IPS-18a (cell line): Measurements from ENCODE around the gene IAH1.

ENCODE experiments used
- H3K27ac ChIP-seq: one replicate; pipeline ENCODE4 v1.5.1; 2013; ENCODE audit warnings: low read length
- H3K27me3 ChIP-seq: one replicate; pipeline ENCODE4 v1.6.1; 2013; ENCODE audit warnings: mild to moderate bottlenecking, low read length; ENCODE audit not compliant: control insufficient read depth, insufficient read depth
- H3K36me3 ChIP-seq: one replicate; pipeline ENCODE4 v1.6.1; 2013; ENCODE audit warnings: low read depth, low read length; ENCODE audit not compliant: control insufficient read depth
- H3K4me1 ChIP-seq: one replicate; pipeline ENCODE4 v1.6.1; 2013; ENCODE audit warnings: low read depth, low read length; ENCODE audit not compliant: control insufficient read depth
- H3K4me3 ChIP-seq: one replicate; pipeline ENCODE4 v1.5.1; 2013; ENCODE audit warnings: low read length
- H3K9ac ChIP-seq: one replicate; pipeline ENCODE4 v1.6.1; 2013; ENCODE audit warnings: mild to moderate bottlenecking, low read length, moderate library complexity
- H3K9me3 ChIP-seq: one replicate; pipeline ENCODE4 v1.6.1; 2013; ENCODE audit warnings: low read depth, low read length; ENCODE audit not compliant: control insufficient read depth

Gene IAH1

DNA sequence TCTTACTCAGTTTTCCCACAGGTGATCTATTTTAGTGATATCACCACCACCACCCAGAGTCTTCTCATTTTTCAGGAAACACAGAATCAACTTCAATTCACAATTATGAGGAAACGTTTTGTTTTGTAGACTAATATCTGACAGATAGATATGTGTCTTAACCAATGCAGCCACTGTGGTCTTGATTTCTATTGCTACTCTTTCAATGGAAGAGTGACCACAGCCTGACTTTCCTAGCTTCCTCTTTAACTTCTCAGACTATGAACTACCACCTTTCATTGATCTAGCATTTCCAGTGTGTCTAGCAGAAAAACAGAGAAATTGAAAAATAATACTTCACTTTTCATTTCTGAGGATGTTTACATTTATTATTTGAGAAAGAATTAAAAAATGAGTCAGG lies 60.8 kb downstream of the IAH1 start:
- H3K27ac ChIP-seq, result no peak overlapping the region
- H3K4me3 ChIP-seq, result no peak overlapping the region
- H3K36me3 ChIP-seq, result peaks cover 8% of the 10 kb centered on the region
- H3K27me3 ChIP-seq, result no peaks in the 10 kb centered on the region
- H3K4me1 ChIP-seq, result no peaks in the 10 kb centered on the region
- no peaks in the 10 kb centered on the region for H3K9me3 ChIP-seq
- no peak overlapping the region for H3K9ac ChIP-seq

DNA sequence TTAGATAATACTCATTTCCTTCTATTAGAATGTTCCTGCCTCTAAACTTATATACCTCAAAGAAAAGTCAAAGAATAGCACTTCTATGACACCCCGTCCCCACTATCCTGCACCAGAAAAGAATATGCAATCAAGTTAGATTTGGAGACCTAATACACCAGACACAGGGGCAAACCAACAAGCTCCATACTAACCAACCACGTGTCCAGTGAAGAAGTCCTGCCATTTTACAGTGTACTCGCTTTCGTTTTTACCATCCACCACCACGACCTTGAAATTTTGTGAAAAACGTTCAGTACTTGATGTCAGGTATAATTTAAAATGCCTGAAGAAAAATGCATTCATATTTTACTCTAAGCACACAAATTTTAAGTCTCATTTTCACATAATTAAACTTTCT lies 62.2 kb downstream of the IAH1 start:
- no peak overlapping the region for H3K4me3 ChIP-seq
- H3K27ac ChIP-seq, result no peak overlapping the region
- H3K36me3 ChIP-seq, result peaks cover 8% of the 10 kb centered on the region
- H3K9me3 ChIP-seq, result no peaks in the 10 kb centered on the region
- no peaks in the 10 kb centered on the region for H3K27me3 ChIP-seq
- no peaks in the 10 kb centered on the region for H3K4me1 ChIP-seq
- H3K9ac ChIP-seq, result no peak overlapping the region

DNA sequence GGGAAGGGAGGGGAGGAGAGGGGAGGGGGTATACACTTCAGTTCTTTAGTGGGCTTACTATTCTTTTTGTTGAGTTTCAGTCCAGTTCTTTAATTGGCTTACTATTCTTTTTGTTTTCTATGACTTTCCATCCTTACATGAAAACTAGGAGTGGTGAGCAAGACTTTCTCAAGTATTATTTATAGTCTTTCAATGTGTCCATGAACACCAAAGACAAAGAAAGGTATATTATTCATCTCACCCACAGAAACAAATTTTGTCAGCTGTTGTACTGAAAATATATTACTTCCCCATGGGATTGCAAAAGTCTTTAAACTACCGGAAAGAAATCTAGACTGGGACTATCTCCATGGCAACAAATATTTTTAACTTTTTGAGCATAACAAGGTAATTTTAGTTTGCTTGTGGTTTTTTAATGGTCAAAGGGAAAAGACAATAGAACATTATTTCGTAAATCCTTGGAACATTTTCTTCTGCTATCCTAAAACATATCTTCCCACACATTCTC lies 63.7 kb downstream of the IAH1 start:
- no peaks in the 10 kb centered on the region for H3K27me3 ChIP-seq
- H3K4me1 ChIP-seq, result no peaks in the 10 kb centered on the region
- no peak overlapping the region for H3K4me3 ChIP-seq
- no peak overlapping the region for H3K9ac ChIP-seq
- H3K9me3 ChIP-seq, result no peaks in the 10 kb centered on the region
- no peak overlapping the region for H3K27ac ChIP-seq
- H3K36me3 ChIP-seq, result peaks cover 5% of the 10 kb centered on the region
